Mesenchymal stem cell (in vitro differentiated cells and primary cell): ENCODE data around the gene FAF1.

ENCODE experiments used
- DNase-seq: peaks from one replicate; pipeline ENCODE4 v3.0.0-alpha.2; 2013
- H2AFZ ChIP-seq: one replicate; pipeline ENCODE4 v1.6.1; 2013; ENCODE audit warnings: low read depth, mild to moderate bottlenecking, control low read depth, inconsistent platforms, low read length, moderate library complexity
- H2AK5ac ChIP-seq: 2 replicates; pipeline ENCODE4 v1.6.1; 2013; ENCODE audit warnings: low read length, moderate library complexity, mild to moderate bottlenecking, inconsistent platforms; ENCODE audit not compliant: severe bottlenecking
- H2BK120ac ChIP-seq: one replicate; pipeline ENCODE4 v1.6.1; 2013; ENCODE audit warnings: low read depth, mild to moderate bottlenecking, inconsistent platforms, low read length, moderate library complexity
- H2BK12ac ChIP-seq, 2 experiments: one replicate each; pipeline ENCODE4 v1.6.1; 2013; ENCODE audit warnings: inconsistent platforms in 2 of 2, low read length in 2 of 2, mild to moderate bottlenecking in 2 of 2, moderate library complexity in 2 of 2, control low read depth in 1 of 2
- H2BK15ac ChIP-seq: one replicate; pipeline ENCODE4 v1.6.1; 2013; ENCODE audit warnings: mild to moderate bottlenecking, low read depth, inconsistent platforms; ENCODE audit not compliant: poor library complexity, severe bottlenecking
- H2BK5ac ChIP-seq: 2 replicates; pipeline ENCODE4 v1.6.1; 2013; ENCODE audit warnings: low read depth, mild to moderate bottlenecking, low read length, control low read depth, inconsistent platforms; ENCODE audit not compliant: poor library complexity, severe bottlenecking
- H3K14ac ChIP-seq, 2 experiments: one replicate each; pipeline ENCODE4 v1.6.1; 2013; ENCODE audit warnings: inconsistent platforms in 2 of 2, low read length in 2 of 2, control low read depth in 1 of 2, mild to moderate bottlenecking in 1 of 2, moderate library complexity in 1 of 2
- H3K18ac ChIP-seq, 2 experiments: one replicate each; pipeline ENCODE4 v1.6.1; 2013; ENCODE audit warnings: inconsistent platforms in 2 of 2, low read length in 2 of 2, control low read depth in 1 of 2, low read depth in 1 of 2, mild to moderate bottlenecking in 1 of 2
- H3K23ac ChIP-seq, 2 experiments: one replicate each; pipeline ENCODE4 v1.6.1; 2013; ENCODE audit warnings: inconsistent platforms in 2 of 2, low read length in 2 of 2, mild to moderate bottlenecking in 2 of 2, moderate library complexity in 2 of 2, control low read depth in 1 of 2
- H3K27ac ChIP-seq: 2 replicates; pipeline ENCODE4 v1.5.1; 2013; ENCODE audit warnings: mild to moderate bottlenecking, moderate library complexity, low read length, control low read depth, inconsistent platforms; ENCODE audit not compliant: poor library complexity, severe bottlenecking
- H3K27me3 ChIP-seq, 2 experiments: 2 replicates each; pipeline versions ENCODE4 v1.6.1 to v1.7.0; 2013; ENCODE audit warnings: low read length in 2 of 2, mild to moderate bottlenecking in 2 of 2, moderate library complexity in 2 of 2, control low read depth in 1 of 2, inconsistent platforms in 1 of 2; ENCODE audit not compliant: control insufficient read depth in 1 of 2, insufficient read depth in 1 of 2
- H3K36me3 ChIP-seq, 2 experiments: 2 replicates each; pipeline versions ENCODE4 v1.6.1 to v1.7.0; 2013; ENCODE audit warnings: low read length in 2 of 2, control low read depth in 1 of 2, inconsistent platforms in 1 of 2, low read depth in 1 of 2, mild to moderate bottlenecking in 1 of 2; ENCODE audit not compliant: insufficient read depth in 2 of 2, control insufficient read depth in 1 of 2
- H3K4ac ChIP-seq, 2 experiments: one replicate each; pipeline ENCODE4 v1.6.1; 2013; ENCODE audit warnings: inconsistent platforms in 2 of 2, low read length in 2 of 2, mild to moderate bottlenecking in 2 of 2, moderate library complexity in 2 of 2, control low read depth in 1 of 2, low read depth in 1 of 2
- H3K4me1 ChIP-seq: 2 replicates; pipeline ENCODE4 v1.6.1; 2013; ENCODE audit warnings: low read depth, low read length, control low read depth; ENCODE audit not compliant: control insufficient read depth, insufficient read depth
- H3K4me2 ChIP-seq: 2 replicates; pipeline ENCODE4 v1.6.1; 2013; ENCODE audit warnings: low read length, mild to moderate bottlenecking, inconsistent platforms; ENCODE audit not compliant: poor library complexity, severe bottlenecking
- H3K4me3 ChIP-seq, 2 experiments: 2 replicates each; pipeline versions ENCODE4 v1.5.1 to v1.7.0; 2013; ENCODE audit warnings: low read length in 2 of 2, mild to moderate bottlenecking in 2 of 2, control low read depth in 1 of 2, low read depth in 1 of 2; ENCODE audit not compliant: insufficient read depth in 1 of 2
- H3K79me1 ChIP-seq: replicated peaks from 2 replicates; pipeline ENCODE4 v1.6.1; 2013; ENCODE audit warnings: mild to moderate bottlenecking, control low read depth, low read length, inconsistent platforms; ENCODE audit not compliant: poor library complexity, severe bottlenecking
- H3K9ac ChIP-seq: 2 replicates; pipeline ENCODE4 v1.7.0; 2013; ENCODE audit warnings: mild to moderate bottlenecking, low read length, moderate library complexity
- H3K9me3 ChIP-seq: 2 replicates; pipeline ENCODE4 v1.7.0; 2013; ENCODE audit warnings: mild to moderate bottlenecking, low read length; ENCODE audit not compliant: control insufficient read depth
- H4K8ac ChIP-seq: one replicate; pipeline ENCODE4 v1.6.1; 2013; ENCODE audit warnings: inconsistent platforms, mild to moderate bottlenecking, low read length, moderate library complexity
- H4K91ac ChIP-seq: one replicate; pipeline ENCODE4 v1.6.1; 2013; ENCODE audit warnings: mild to moderate bottlenecking, low read length, inconsistent platforms
- WGBS: methylation state at CpG from one replicate; pipeline ENCODE4 v1.1.7; 2013; ENCODE audit warnings: mixed read lengths; 5-methylcytosine and 5-hydroxymethylcytosine counted together

FAF1 gene

GRCh38 chr1:50847303-50847702, 112.8 kb downstream of the FAF1 start:
- Histone ChIP-seq H3K18ac (no peak overlapping the region), H3K23ac (no peak overlapping the region), H3K9ac (no peak overlapping the region), H3K79me1 (peaks cover 14% of the 10 kb centered on the region), H4K8ac (no peak overlapping the region), H3K4me2 (no peak overlapping the region), H4K91ac (no peak overlapping the region), H2AFZ (no peak overlapping the region), H3K27ac (no peak overlapping the region), H3K4ac (no peak overlapping the region), H3K9me3 (peaks cover 4% of the 10 kb centered on the region), H2BK12ac (no peak overlapping the region), H3K4me1 (no peaks in the 10 kb centered on the region), H3K14ac (no peak overlapping the region), H2BK5ac (no peak overlapping the region), H3K4me3 (no peak overlapping the region), H3K27me3 (no peaks in the 10 kb centered on the region), H3K36me3 (no peaks in the 10 kb centered on the region), H2BK120ac (no peak overlapping the region), H2BK15ac (no peak overlapping the region), H2AK5ac (no peak overlapping the region)
- no peak for DNase-seq

- H3K9ac ChIP-seq = no peak overlapping the region
- no peak overlapping the region for H2BK5ac ChIP-seq
- H3K4me1 ChIP-seq = no peaks in the 10 kb centered on the region
- no peak overlapping the region for H2AFZ ChIP-seq
- H3K27me3 ChIP-seq = no peaks in the 10 kb centered on the region
- H4K8ac ChIP-seq = no peak overlapping the region
- no peak overlapping the region for H3K4ac ChIP-seq
- H2BK15ac ChIP-seq = no peak overlapping the region
- H3K36me3 ChIP-seq = no peaks in the 10 kb centered on the region
- whole genome bisulfite sequencing = 95% methylated on average over 18 of the region's 20 CpGs
- no peak overlapping the region for H3K4me3 ChIP-seq
- no peak overlapping the region for H4K91ac ChIP-seq
- H3K27ac ChIP-seq = no peak overlapping the region
- H3K23ac ChIP-seq = no peak overlapping the region
- H3K14ac ChIP-seq = no peak overlapping the region
- peaks cover 14% of the 10 kb centered on the region for H3K79me1 ChIP-seq
- no peak overlapping the region for H2BK120ac ChIP-seq
- no peak for DNase-seq
- no peak overlapping the region for H3K18ac ChIP-seq
- no peak overlapping the region for H3K4me2 ChIP-seq
- H3K9me3 ChIP-seq = peaks cover 4% of the 10 kb centered on the region
- no peak overlapping the region for H2AK5ac ChIP-seq
- no peak overlapping the region for H2BK12ac ChIP-seq
Measured at GRCh38 chr1:50846224-50846839, 113.7 kb downstream of the FAF1 start.

DNA sequence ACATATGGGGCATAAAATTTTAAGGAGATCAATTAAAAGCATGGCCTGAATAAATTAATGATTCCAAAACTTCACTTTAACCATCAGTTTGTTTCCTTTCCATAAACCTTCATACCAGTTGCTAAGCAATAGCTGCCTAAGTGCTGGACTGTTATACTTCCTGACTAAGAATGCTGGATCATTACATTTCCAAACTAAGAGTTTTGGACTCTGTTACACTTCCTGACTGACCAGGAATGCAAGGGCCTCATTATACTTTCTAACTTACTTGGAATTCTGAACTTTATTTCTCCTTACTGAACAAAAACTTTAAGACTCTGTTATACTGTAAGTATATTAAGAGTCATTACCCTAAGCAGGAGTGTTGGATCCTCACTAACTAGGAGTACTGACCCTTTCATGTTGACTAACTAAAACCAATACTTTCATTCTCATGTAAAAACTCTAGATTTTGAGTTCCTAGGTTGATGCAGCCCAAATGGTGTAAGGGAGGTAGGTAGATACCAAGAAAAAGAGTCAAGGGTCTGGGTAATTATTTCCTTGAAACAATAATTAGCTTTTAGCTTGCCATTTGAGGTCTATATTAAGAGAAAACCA, 118.2 kb downstream of the FAF1 start:
- Histone ChIP-seq H3K4me1 (no peaks in the 10 kb centered on the region), H3K14ac (no peak overlapping the region), H2BK12ac (no peak overlapping the region), H3K79me1 (peaks cover 9% of the 10 kb centered on the region), H2BK120ac (no peak overlapping the region), H2BK5ac (no peak overlapping the region), H4K91ac (no peak overlapping the region), H2AK5ac (no peak overlapping the region), H2BK15ac (no peak overlapping the region), H3K27me3 (no peaks in the 10 kb centered on the region), H3K36me3 (no peaks in the 10 kb centered on the region), H4K8ac (no peak overlapping the region), H3K4me3 (peak overlapping the region in 1 of 2 experiments; percentile 34), H3K18ac (no peak overlapping the region), H3K23ac (no peak overlapping the region), H3K27ac (no peak overlapping the region), H3K9me3 (no peaks in the 10 kb centered on the region), H3K4ac (no peak overlapping the region), H2AFZ (no peak overlapping the region), H3K9ac (peak overlapping the region; percentile 80), H3K4me2 (no peak overlapping the region)
- DNase-seq = peak; percentile 53

DNA sequence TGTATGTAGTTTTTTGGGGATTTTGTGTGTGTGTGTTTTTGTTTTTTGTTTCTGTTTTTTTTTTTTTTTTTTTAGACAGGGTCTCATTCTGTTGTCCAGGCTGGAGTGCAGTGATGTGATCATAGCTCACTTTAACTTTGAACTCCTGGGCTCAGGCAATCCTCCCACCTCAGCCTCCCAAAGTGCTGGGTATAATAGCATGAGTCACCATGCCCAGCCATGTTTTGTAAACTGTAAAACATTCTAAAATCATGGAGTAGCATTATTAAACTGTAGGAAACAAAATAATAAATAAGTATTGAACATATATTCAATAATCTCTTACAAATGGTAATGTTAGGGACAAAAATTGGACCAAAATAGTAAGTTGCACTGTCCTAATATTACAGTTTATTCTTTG, 124.0 kb downstream of the FAF1 start:
- no peaks in the 10 kb centered on the region for H3K4me1 ChIP-seq
- no peak for DNase-seq

More for the DNA sequence above, 124.0 kb downstream of the FAF1 start:
- H2AK5ac ChIP-seq = no peak overlapping the region
- no peak overlapping the region for H2BK12ac ChIP-seq
- no peak overlapping the region for H3K4me2 ChIP-seq
- H4K8ac ChIP-seq = no peak overlapping the region
- H3K27ac ChIP-seq = no peak overlapping the region
- H3K23ac ChIP-seq = no peak overlapping the region
- H2BK15ac ChIP-seq = no peak overlapping the region
- no peak overlapping the region for H2BK5ac ChIP-seq
- H2AFZ ChIP-seq = no peak overlapping the region
- no peak overlapping the region for H3K9ac ChIP-seq
- no peak overlapping the region for H3K4ac ChIP-seq
- H4K91ac ChIP-seq = no peak overlapping the region
- H3K4me3 ChIP-seq = no peak overlapping the region
- H3K27me3 ChIP-seq = no peaks in the 10 kb centered on the region
- no peaks in the 10 kb centered on the region for H3K9me3 ChIP-seq
- H2BK120ac ChIP-seq = no peak overlapping the region
- H3K79me1 ChIP-seq = peaks cover 17% of the 10 kb centered on the region
- H3K14ac ChIP-seq = no peak overlapping the region
- no peaks in the 10 kb centered on the region for H3K36me3 ChIP-seq
- no peak overlapping the region for H3K18ac ChIP-seq
